Upper lobe of left lung (tissue), 6 donors: ENCODE measurements around the gene C19orf25. TPM values are rescaled to one million over a fixed set of nuclear protein-coding genes. Genes with fewer than 3 reads are reported as not detected.
"Not testable (repeated sequence)": the region's sequence is repeated elsewhere in the genome, so short reads cannot be mapped to it uniquely, and the experiment has no call there.

ENCODE experiments used
- ATAC-seq, 2 donors: fragments of 200-7000 bp; cut with Tn5 transposase; one replicate each; pipeline ENCODE4 v1.9.1; 2022; ENCODE audit warnings: mild to moderate bottlenecking in 2 of 2, moderate library complexity in 2 of 2; ENCODE audit not compliant: low FRiP score in 2 of 2
- DNase-seq, 2 donors: peaks; one replicate each; pipeline ENCODE4 v3.0.0-alpha.2; 2019 to 2020
- H3K27ac ChIP-seq, 4 donors: fragments of 200-600 bp; sonication (generic); one replicate each; pipeline ENCODE4 v1.5.1; 2016 to 2019
- H3K27me3 ChIP-seq, 4 donors: fragments of 200-600 bp; sonication (generic); one replicate each; pipeline ENCODE4 v1.5.1; 2017 to 2019
- H3K36me3 ChIP-seq, 4 donors: fragments of 200-600 bp; sonication (generic); one replicate each; pipeline ENCODE4 v1.5.1; 2016 to 2019
- H3K4me1 ChIP-seq, 4 donors: fragments of 200-600 bp; sonication (generic); one replicate each; pipeline ENCODE4 v1.5.1; 2018 to 2019
- H3K4me3 ChIP-seq, 4 donors: fragments of 200-600 bp; sonication (generic); one replicate each; pipeline ENCODE4 v1.5.1; 2017 to 2019; ENCODE audit warnings: mild to moderate bottlenecking in 2 of 4, moderate library complexity in 1 of 4
- H3K9me3 ChIP-seq, 4 donors: fragments of 200-600 bp; sonication (generic); one replicate each; pipeline ENCODE4 v1.5.1; 2018 to 2019
- EP300 ChIP-seq, 4 donors: sonication (generic); formaldehyde crosslinking; IDR thresholded peaks; one replicate each; pipeline ENCODE4 v1.5.1; 2017; ENCODE audit warnings: antibody characterized with exemption in 4 of 4, control low read depth in 2 of 4
- POLR2A ChIP-seq, 4 donors: fragments of 450-650 bp; IDR thresholded peaks; one replicate each; pipeline ENCODE4 v1.5.1; 2016 to 2017; ENCODE audit warnings: antibody characterized with exemption in 4 of 4, mild to moderate bottlenecking in 2 of 4
- POLR2AphosphoS5 ChIP-seq, 2 donors: sonication (generic); formaldehyde crosslinking; IDR thresholded peaks; one replicate each; pipeline ENCODE4 v1.5.1; 2017; ENCODE audit warnings: antibody characterized with exemption in 2 of 2
- WGBS, 2 donors: methylation state at CpG; one replicate each; pipeline ENCODE4 v1.1.5; 2017 to 2018; 5-methylcytosine and 5-hydroxymethylcytosine counted together
- total RNA-seq, 6 donors: library from RNA; depleted of rRNA in 4 of 6; stranded (reverse); fragments of >200 nt in 4 of 6; gene quantifications; one replicate each; pipeline versions ENCODE4 v1.1.0 to v1.2.1, GENCODE V29; 2016 to 2021
- TF ChIP-seq, protein P1 (sequence below), 6 experiments: fragments of 450-650 bp in 4 of 6; fragments of 200-600 bp in 2 of 6; sonication (generic) in 2 of 6; IDR thresholded peaks; one replicate each; pipeline ENCODE4 v1.5.1; 2016 to 2019; ENCODE audit warnings: antibody characterized with exemption in 6 of 6
- donor health status: DM: no; HTN: no; CAD: no; lungs with moderate emphysema.
- donor health status: DM: no; HTN: yes; CAD: no; lungs with severe emphysema.

The C19orf25 gene
- total RNA-seq, 6 donors from 2014 or later: 27.2 to 82.8 (median 37.5) TPM

DNA sequence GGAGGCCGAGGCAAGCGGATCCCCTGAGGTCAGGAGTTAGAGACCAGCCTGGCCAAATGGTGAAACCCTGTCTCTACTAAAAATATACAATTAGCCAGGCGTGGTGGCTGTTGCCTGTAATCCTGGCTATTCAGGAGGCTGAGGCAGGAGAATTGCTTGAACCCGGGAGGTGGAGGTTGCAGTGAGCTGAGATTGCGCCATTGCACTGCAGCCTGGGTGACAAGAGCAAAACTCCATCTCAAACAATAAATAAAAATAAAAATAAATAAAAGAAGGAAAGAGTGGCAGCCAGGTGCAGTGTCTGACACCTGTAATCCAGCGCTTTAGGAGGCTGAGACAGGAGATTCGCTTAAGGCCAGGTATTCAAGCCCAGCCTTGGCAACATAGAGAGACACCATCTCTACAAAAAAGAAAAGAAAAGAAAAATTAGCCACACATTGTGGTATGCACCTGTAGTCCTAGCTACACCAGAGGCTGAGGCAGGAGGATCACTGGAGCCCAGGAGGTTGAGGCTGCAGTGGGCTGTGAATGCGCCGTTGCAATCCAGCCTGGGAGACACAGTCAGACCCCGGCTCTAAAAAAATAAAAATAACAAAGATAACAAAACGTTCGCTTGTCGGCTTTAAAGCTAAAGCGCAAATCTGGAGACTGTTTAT, 23.5 kb upstream of the C19orf25 start:
- peaks cover 0 to 15% (median 6%) of the 10 kb centered on the region in 4 donors for H3K27me3 ChIP-seq
- DNase-seq (no peak), ATAC-seq (no peak)
- no peak overlapping the region for H3K27ac ChIP-seq
- TF ChIP-seq POLR2A (IDR thresholded peaks at IDR 0.05): no peak
- TF ChIP-seq, protein P1, sequence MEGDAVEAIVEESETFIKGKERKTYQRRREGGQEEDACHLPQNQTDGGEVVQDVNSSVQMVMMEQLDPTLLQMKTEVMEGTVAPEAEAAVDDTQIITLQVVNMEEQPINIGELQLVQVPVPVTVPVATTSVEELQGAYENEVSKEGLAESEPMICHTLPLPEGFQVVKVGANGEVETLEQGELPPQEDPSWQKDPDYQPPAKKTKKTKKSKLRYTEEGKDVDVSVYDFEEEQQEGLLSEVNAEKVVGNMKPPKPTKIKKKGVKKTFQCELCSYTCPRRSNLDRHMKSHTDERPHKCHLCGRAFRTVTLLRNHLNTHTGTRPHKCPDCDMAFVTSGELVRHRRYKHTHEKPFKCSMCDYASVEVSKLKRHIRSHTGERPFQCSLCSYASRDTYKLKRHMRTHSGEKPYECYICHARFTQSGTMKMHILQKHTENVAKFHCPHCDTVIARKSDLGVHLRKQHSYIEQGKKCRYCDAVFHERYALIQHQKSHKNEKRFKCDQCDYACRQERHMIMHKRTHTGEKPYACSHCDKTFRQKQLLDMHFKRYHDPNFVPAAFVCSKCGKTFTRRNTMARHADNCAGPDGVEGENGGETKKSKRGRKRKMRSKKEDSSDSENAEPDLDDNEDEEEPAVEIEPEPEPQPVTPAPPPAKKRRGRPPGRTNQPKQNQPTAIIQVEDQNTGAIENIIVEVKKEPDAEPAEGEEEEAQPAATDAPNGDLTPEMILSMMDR (IDR thresholded peaks at IDR 0.05): no peak
- H3K36me3 ChIP-seq: no peaks in the 10 kb centered on the region
- H3K9me3 ChIP-seq: no peaks in the 10 kb centered on the region
- H3K4me1 ChIP-seq: peaks cover 6 to 15% (median 9%) of the 10 kb centered on the region in 4 donors
- H3K4me3 ChIP-seq: no peak overlapping the region
- 64 to 65% methylated on average over 14 of the region's 14 CpGs for WGBS, 2 donors

DNA sequence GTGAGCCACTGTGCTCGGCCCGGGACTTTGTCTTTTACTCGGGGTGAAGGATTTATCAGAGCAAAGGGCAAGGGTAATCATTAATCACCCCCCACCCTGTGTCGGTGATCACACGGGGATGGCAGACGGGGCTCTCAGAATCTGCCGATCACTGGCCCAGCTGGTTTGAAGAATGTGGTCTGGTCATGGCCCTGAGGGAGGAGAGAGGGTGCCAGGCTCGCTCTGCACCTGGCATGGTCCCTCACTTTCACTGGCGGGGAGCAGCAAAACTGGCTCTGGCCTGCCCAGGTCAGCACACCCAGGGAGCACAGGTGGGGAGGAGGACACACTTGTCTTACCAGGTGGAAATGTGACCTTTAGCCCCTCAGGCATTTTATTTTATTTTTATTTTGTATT, 22.2 kb upstream of the C19orf25 start:
- Histone ChIP-seq H3K36me3 (no peaks in the 10 kb centered on the region), H3K4me3 (no peak overlapping the region), H3K27me3 (peaks cover 0 to 18% (median 6%) of the 10 kb centered on the region in 4 donors), H3K27ac (no peak overlapping the region), H3K4me1 (peaks cover 3 to 18% (median 7%) of the 10 kb centered on the region in 4 donors), H3K9me3 (no peaks in the 10 kb centered on the region)
- WGBS, 2 donors: 65 to 74% methylated on average over 5 to 8 of the region's 9 CpGs
- ATAC-seq (no peak), DNase-seq (peak in 1 of 2 donors; percentile 10)
- TF ChIP-seq POLR2A (IDR thresholded peaks at IDR 0.05) (no peak), POLR2AphosphoS5 (IDR thresholded peaks at IDR 0.05) (no peak), EP300 (IDR thresholded peaks at IDR 0.05) (no peak)
- TF ChIP-seq, protein P1 (IDR thresholded peaks at IDR 0.05): no peak

DNA sequence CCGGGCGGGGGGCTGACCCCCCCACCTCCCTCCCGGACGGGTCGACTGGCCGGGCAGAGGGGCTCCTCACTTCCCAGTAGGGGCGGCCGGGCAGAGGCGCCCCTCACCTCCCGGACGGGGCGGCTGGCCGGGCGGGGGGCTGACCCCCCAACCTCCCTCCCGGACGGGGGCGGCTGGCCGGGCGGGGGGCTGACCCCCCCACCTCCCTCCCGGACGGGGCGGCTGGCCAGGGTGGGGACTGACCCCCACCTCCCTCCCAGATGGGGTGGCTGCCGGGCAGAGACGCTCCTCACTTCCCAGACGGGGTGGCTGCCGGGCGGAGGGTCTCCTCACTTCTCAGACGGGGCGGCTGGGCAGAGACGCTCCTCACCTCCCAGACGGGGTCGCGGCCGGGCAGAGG, 20.2 kb upstream of the C19orf25 start:
- WGBS, 2 donors: 95% methylated on average over 7 of the region's 34 CpGs; no CpG with 5 or more reads in 1 of the 2 donors
- H3K4me1 ChIP-seq: peaks cover 3 to 19% (median 7%) of the 10 kb centered on the region in 4 donors
- H3K27me3 ChIP-seq: peaks cover 0 to 18% (median 6%) of the 10 kb centered on the region in 4 donors
- not testable (repeated sequence) for H3K27ac ChIP-seq, ATAC-seq, H3K36me3 ChIP-seq, H3K4me3 ChIP-seq, H3K9me3 ChIP-seq
- peak in 1 of 2 donors; percentile 70 for DNase-seq

DNA sequence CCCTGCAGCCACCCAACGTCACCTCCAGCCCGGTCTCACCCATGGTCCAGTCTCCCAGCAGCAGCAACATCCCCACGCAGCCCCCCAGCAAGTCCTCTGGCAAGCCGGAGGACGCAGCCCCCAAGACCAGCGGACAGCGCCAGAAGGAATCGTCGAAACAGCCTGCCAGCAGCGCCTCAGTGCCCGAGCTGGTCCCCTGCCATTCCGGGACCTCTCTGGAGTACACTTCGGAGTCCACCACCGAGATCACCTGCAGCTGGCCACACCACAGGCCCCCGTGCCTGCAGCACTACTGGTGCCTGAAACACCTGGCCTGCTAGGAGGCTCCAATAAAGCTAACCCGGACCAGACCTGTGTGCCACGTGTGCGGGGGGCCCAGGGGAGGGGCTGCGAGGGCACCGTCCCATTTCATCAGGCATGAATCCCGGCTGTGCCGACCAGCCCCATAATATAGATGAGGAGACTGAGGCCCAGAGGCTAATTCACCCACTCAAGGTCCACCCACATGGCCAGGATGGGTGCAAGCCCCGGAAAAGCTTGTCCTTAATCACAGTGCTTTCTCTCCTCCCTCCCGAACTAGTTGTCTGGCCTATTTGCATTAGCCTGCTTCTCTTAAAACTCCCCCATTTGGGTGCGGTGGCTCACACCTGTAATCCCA, 18.7 kb upstream of the C19orf25 start:
- Histone ChIP-seq H3K4me3 (no peak overlapping the region), H3K4me1 (peaks cover 0 to 9% (median 0%) of the 10 kb centered on the region in 4 donors), H3K27me3 (peaks cover 0 to 4% (median 0%) of the 10 kb centered on the region in 4 donors), H3K36me3 (no peaks in the 10 kb centered on the region), H3K27ac (no peak overlapping the region), H3K9me3 (no peaks in the 10 kb centered on the region)
- TF ChIP-seq POLR2A (IDR thresholded peaks at IDR 0.05) (no peak), EP300 (IDR thresholded peaks at IDR 0.05) (no peak), POLR2AphosphoS5 (IDR thresholded peaks at IDR 0.05) (no peak)
- TF ChIP-seq, protein P1 (IDR thresholded peaks at IDR 0.05): no peak
- ATAC-seq (no peak), DNase-seq (no peak)
- WGBS, 2 donors: 75 to 82% methylated on average over 8 to 24 of the region's 25 CpGs

DNA sequence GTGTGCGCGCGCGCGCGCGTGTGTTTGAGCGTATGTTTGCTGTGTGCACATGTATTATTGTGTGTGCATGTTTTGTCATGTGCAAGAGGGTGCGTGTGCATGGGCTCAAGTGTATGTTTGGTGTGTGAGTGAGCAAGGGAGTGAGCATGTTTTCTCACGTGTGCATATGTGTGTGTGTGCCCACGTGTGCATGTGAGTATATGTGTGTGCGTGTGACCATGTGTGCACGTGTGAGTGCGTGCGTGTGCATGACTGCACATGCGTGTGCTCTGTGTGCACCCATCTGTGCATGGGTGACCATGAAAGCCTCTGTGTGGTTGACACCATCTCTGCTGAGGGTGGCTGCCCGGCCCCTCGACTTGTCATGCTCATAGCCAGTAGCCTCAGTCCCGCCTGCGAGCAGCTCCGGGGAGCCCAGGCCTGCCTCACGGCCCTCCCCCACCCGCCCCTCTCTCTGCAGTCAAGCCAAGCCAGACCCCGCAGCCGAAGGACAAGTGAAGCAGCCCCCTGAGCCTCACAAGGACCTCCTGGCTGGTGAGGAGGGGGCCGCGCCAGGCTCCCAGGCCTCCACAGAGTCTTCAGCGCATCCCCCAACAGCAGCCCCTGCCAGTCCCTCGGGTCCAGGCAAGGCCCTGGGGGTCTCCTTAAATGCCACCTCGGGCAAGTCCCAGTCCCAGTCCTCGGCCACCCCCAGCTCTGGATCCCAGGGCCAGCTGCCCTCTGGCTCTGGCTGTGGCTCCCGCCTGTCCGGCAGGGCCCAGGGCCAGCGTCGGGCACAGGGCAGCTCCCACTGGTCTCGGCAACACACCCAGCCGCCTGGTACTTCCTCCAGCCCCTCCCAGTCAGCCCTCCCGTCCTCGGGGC, 17.9 kb upstream of the C19orf25 start:
- 62 to 75% methylated on average over 19 to 34 of the region's 39 CpGs for WGBS, 2 donors
- DNase-seq: peak in 1 of 2 donors; percentile 68
- no peaks in the 10 kb centered on the region for H3K36me3 ChIP-seq
- TF ChIP-seq EP300 (IDR thresholded peaks at IDR 0.05) (no peak), POLR2AphosphoS5 (IDR thresholded peaks at IDR 0.05) (no peak), POLR2A (IDR thresholded peaks at IDR 0.05) (no peak)
- TF ChIP-seq, protein P1 (IDR thresholded peaks at IDR 0.05): no peak
- ATAC-seq: peak in 1 of 2 donors; percentile 23
- H3K27me3 ChIP-seq: peaks cover 0 to 3% (median 0%) of the 10 kb centered on the region in 4 donors
- no peaks in the 10 kb centered on the region for H3K9me3 ChIP-seq
- peaks cover 0 to 9% (median 0%) of the 10 kb centered on the region in 4 donors for H3K4me1 ChIP-seq
- H3K4me3 ChIP-seq: no peak overlapping the region
- no peak overlapping the region for H3K27ac ChIP-seq
